Kidney glomerular epithelial cell (primary cell): ENCODE measurements around the gene PSAPL1.

Experiments used
- DNase-seq: peaks from one replicate; lab custom pipeline; 2025; lab: John Stamatoyannopoulos, UW

The PSAPL1 gene

DNA sequence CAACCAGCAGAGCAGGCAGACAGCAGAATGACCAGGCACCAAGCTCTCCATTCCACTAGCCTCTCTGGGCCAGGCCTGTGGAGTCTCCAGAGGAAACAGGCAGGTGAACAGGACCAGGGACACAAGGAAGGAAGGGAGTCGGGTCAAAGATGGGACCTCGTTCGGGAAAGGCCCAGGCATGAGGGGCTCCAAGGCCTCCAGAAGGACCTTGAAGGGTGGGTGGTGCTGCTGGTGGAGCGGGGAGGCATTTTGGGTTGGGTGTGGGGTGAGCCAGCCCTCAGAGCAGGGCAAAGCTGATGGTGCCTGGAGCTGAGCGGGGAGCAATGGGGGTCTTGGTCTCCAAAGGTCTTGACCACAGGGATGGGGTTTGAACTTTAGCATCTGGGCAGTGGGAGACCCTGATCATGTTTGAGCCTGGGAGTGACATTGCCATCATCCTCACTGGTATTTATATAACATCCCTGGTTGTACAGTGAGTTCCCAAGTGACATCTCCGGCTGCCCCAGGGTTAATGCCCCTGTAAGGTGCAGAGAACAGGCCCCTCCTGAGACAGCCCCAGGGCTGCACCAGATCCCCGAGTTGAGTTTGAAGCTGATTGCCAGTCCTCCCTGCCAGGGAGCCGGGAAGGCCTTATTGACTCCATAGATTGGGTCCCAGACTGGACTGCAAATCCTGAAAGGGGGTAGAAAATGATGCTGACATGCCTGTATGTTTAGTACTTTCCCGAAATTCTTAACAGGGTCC is 52.7 kb downstream of the PSAPL1 start:
- DNase-seq, result no peak

DNA sequence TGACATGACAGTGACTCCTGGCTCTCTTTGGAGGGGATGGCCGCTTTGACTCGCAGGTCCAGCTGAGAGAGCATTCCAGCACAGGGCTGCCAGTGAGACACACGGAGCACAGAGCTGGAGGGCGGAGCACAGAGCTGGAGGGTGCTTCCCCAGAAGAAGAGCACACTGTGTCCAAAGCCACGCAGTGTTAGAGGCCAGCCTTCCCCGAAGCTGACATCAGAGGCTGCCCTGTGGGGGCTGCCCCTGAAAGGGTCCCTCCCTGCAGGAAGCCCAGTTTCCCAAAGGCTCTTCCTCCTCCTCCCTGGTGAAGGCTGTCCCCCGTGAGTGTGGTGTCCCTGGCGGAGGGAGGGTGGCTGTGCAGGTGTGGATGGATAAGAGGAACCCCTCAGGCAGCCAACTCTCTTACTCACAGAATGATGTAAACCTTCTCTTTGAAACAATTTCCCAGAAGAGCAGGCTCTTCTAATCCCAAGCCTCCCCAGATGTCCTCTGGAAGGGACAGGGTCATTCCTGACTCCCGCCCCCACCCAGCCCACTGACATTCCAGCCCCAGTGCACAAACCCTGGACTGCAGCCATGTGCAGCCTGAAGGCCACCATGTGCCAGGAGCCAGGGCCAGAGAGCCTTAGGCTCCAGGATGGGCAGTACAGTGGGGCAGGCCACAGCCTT is 53.4 kb downstream of the PSAPL1 start:
- no peak for DNase-seq
